HepG2 (cell line): ENCODE data around the gene NUCB1. TPM values are rescaled to one million over a fixed set of nuclear protein-coding genes. Genes with fewer than 3 reads are reported as not detected.

Experiments used
- CBFB ChIP-seq: sonication (generic); formaldehyde crosslinking; IDR thresholded peaks from 2 replicates; pipeline ENCODE4 v1.4.0; 2020; ENCODE audit warnings: missing genetic modification reagents
- FOXM1 ChIP-seq: sonication (generic); formaldehyde crosslinking; IDR thresholded peaks from 2 replicates; pipeline ENCODE4 v1.5.0; 2020; ENCODE audit warnings: missing genetic modification reagents
- GLI4 ChIP-seq: sonication (generic); formaldehyde crosslinking; IDR thresholded peaks from 2 replicates; pipeline ENCODE4 v1.5.1; 2020; ENCODE audit warnings: missing genetic modification reagents, mild to moderate bottlenecking, moderate library complexity, borderline replicate concordance
- ISL2 ChIP-seq: sonication (generic); formaldehyde crosslinking; IDR thresholded peaks from 2 replicates; pipeline ENCODE4 v1.5.0; 2020; ENCODE audit warnings: missing genetic modification reagents
- KLF11 ChIP-seq: IDR thresholded peaks from 2 replicates; pipeline ENCODE4 v1.6.1; 2016; ENCODE audit warnings: missing compliant biosample characterization
- MLLT10 ChIP-seq: sonication (generic); formaldehyde crosslinking; IDR thresholded peaks from 2 replicates; pipeline ENCODE4 v1.4.0; 2020; ENCODE audit warnings: missing genetic modification reagents
- PCBP1 ChIP-seq: fragments of 200-400 bp; formaldehyde crosslinking; IDR thresholded peaks from 2 replicates; pipeline ENCODE4 v1.6.1; 2017; ENCODE audit warnings: mild to moderate bottlenecking, low read depth, low read length, borderline replicate concordance
- POGZ ChIP-seq: sonication (generic); formaldehyde crosslinking; IDR thresholded peaks from 2 replicates; pipeline ENCODE4 v1.4.0; 2020; ENCODE audit warnings: mild to moderate bottlenecking, missing genetic modification reagents
- SMARCC2 ChIP-seq: fragments of 450-650 bp; IDR thresholded peaks from 2 replicates; pipeline ENCODE4 v1.6.1; 2017; ENCODE audit warnings: antibody characterized with exemption, mild to moderate bottlenecking
- SMARCE1 ChIP-seq: fragments of 450-650 bp; IDR thresholded peaks from 2 replicates; pipeline ENCODE4 v1.6.1; 2017; ENCODE audit warnings: borderline replicate concordance
- SMC3 ChIP-seq: IDR thresholded peaks from 2 replicates; pipeline ENCODE4 v1.6.1; 2011; ENCODE audit warnings: low read length, improper control_type of control experiment
- SP5 ChIP-seq: IDR thresholded peaks from 2 replicates; pipeline ENCODE4 v1.6.1; 2016; ENCODE audit warnings: low read depth, borderline replicate concordance
- TP53 ChIP-seq: sonication (generic); formaldehyde crosslinking; conservative IDR thresholded peaks from 2 replicates; pipeline ENCODE4 v1.4.0; 2020; ENCODE audit warnings: missing genetic modification reagents
- ZFP82 ChIP-seq: sonication (generic); formaldehyde crosslinking; IDR thresholded peaks from 2 replicates; pipeline ENCODE4 v1.5.1; 2020; ENCODE audit warnings: mild to moderate bottlenecking, missing genetic modification reagents, borderline replicate concordance
- ZZZ3 ChIP-seq: sonication (generic); formaldehyde crosslinking; IDR thresholded peaks from 2 replicates; pipeline ENCODE4 v1.4.0; 2020; ENCODE audit warnings: missing genetic modification reagents, mild to moderate bottlenecking, borderline replicate concordance
- polyA plus RNA-seq, 8 experiments: library from polyadenylated mRNA; depleted of rRNA in 3 of 8; stranded (reverse) in 7 of 8; unstranded in 1 of 8; fragments of >200 nt; fragmentation: Illumina TruSeq in 4 of 8; extraction: Trizol in 4 of 8; gene quantifications; 2 replicates each; pipeline versions ENCODE4 v1.2.1 to v1.2.3, GENCODE V29; 2011 to 2016; ENCODE audit warnings: low read depth in 4 of 8, missing spikeins in 1 of 8, mixed read lengths in 1 of 8; ENCODE audit not compliant: insufficient read depth in 1 of 8
- total RNA-seq, 5 experiments: library from RNA; depleted of rRNA; stranded (reverse); fragments of >200 nt; fragmentation: Illumina TruSeq; extraction: Trizol; gene quantifications; 2 replicates each; pipeline ENCODE4 v1.2.3, GENCODE V29; 2016; ENCODE audit warnings: low read depth in 1 of 5
- TF ChIP-seq, protein P1 (sequence below): sonication (generic); formaldehyde crosslinking; IDR thresholded peaks from 2 replicates; pipeline ENCODE4 v1.4.0; 2020; ENCODE audit warnings: missing genetic modification reagents
- TF ChIP-seq, protein P2 (sequence below): sonication (generic); formaldehyde crosslinking; IDR thresholded peaks from 2 replicates; pipeline ENCODE4 v1.5.0; 2020; ENCODE audit warnings: mild to moderate bottlenecking, missing genetic modification reagents, borderline replicate concordance
- TF ChIP-seq, protein P3 (sequence below): sonication (generic); formaldehyde crosslinking; IDR thresholded peaks from 2 replicates; pipeline ENCODE4 v1.4.0; 2020; ENCODE audit warnings: missing genetic modification reagents
- TF ChIP-seq, protein P4 (sequence below): IDR thresholded peaks from 2 replicates; pipeline ENCODE4 v1.6.1; 2016
- TF ChIP-seq, protein P5 (sequence below): sonication (generic); formaldehyde crosslinking; IDR thresholded peaks from 2 replicates; pipeline ENCODE4 v1.4.0; 2020; ENCODE audit warnings: missing genetic modification reagents

The NUCB1 gene
- total and polyA plus RNA-seq, 2 of the 13 experiments (the other 11 are each of a cell fraction or from before 2014, with no cell fraction given): 82.3 to 106 TPM

DNA sequence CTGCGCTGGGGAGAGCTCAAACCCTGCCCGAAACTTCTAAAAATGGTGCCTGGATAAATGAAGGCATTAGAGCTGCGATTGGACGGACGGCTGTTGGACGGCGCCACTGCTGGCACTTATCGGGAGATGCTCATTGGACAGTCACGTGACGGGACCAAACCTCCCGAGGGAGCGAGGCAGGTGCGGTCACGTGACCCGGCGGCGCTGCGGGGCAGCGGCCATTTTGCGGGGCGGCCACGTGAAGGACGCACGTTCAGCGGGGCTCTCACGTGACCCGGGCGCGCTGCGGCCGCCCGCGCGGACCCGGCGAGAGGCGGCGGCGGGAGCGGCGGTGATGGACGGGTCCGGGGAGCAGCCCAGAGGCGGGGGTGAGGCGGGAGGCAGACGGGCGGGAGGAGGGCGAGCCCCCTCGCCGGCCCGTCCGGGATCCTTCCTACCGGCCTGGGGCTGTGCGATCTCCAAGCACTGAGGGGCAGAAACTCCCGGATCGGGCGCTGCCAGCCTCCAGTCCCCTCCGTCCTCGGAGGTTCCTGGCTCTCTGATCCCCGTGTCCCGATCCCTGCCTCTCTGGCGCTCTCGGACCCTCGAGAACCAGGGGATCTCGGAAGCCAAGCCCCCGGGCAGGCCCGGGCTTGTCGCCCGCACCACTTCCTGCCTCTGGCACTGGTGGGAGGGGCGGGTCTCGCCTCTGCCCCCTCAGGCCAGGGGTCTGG is 54.6 kb downstream of the NUCB1 start, which contains the start of gene BAX (continued):
- TF ChIP-seq, protein P1, sequence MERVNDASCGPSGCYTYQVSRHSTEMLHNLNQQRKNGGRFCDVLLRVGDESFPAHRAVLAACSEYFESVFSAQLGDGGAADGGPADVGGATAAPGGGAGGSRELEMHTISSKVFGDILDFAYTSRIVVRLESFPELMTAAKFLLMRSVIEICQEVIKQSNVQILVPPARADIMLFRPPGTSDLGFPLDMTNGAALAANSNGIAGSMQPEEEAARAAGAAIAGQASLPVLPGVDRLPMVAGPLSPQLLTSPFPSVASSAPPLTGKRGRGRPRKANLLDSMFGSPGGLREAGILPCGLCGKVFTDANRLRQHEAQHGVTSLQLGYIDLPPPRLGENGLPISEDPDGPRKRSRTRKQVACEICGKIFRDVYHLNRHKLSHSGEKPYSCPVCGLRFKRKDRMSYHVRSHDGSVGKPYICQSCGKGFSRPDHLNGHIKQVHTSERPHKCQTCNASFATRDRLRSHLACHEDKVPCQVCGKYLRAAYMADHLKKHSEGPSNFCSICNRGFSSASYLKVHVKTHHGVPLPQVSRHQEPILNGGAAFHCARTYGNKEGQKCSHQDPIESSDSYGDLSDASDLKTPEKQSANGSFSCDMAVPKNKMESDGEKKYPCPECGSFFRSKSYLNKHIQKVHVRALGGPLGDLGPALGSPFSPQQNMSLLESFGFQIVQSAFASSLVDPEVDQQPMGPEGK (CRISPR knock-in tag): peak; percentile 85
- TF ChIP-seq SMARCC2 (no peak), ISL2 (peak; percentile 28), SMARCE1 (no peak), CBFB (CRISPR knock-in tag) (peak; percentile 63; the same call in 1 of the 2 replicates), SP5 (CRISPR knock-in tag) (no peak), PCBP1 (0 out of 2 replicates have a peak, but pooled peaks have one; percentile 44), POGZ (CRISPR knock-in tag) (peak; percentile 71), FOXM1 (CRISPR knock-in tag) (no peak), MLLT10 (CRISPR knock-in tag) (no peak), TP53 (CRISPR knock-in tag) (peak; percentile 99), ZZZ3 (CRISPR knock-in tag) (no peak), ZFP82 (CRISPR knock-in tag) (no peak), SMC3 (no peak), KLF11 (CRISPR knock-in tag) (no peak), GLI4 (CRISPR knock-in tag) (no peak)
- TF ChIP-seq, protein P2, sequence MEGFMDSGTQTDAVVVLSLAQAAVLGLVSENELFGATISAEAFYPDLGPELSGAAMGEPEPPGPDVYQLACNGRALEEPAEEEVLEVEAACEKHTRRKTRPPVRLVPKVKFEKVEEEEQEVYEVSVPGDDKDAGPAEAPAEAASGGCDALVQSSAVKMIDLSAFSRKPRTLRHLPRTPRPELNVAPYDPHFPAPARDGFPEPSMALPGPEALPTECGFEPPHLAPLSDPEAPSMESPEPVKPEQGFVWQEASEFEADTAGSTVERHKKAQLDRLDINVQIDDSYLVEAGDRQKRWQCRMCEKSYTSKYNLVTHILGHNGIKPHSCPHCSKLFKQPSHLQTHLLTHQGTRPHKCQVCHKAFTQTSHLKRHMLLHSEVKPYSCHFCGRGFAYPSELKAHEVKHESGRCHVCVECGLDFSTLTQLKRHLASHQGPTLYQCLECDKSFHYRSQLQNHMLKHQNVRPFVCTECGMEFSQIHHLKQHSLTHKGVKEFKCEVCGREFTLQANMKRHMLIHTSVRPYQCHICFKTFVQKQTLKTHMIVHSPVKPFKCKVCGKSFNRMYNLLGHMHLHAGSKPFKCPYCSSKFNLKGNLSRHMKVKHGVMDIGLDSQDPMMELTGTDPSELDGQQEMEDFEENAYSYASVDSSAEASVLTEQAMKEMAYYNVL (CRISPR knock-in tag): peak; percentile 21; the same call in 1 of the 2 replicates
- TF ChIP-seq, protein P3, sequence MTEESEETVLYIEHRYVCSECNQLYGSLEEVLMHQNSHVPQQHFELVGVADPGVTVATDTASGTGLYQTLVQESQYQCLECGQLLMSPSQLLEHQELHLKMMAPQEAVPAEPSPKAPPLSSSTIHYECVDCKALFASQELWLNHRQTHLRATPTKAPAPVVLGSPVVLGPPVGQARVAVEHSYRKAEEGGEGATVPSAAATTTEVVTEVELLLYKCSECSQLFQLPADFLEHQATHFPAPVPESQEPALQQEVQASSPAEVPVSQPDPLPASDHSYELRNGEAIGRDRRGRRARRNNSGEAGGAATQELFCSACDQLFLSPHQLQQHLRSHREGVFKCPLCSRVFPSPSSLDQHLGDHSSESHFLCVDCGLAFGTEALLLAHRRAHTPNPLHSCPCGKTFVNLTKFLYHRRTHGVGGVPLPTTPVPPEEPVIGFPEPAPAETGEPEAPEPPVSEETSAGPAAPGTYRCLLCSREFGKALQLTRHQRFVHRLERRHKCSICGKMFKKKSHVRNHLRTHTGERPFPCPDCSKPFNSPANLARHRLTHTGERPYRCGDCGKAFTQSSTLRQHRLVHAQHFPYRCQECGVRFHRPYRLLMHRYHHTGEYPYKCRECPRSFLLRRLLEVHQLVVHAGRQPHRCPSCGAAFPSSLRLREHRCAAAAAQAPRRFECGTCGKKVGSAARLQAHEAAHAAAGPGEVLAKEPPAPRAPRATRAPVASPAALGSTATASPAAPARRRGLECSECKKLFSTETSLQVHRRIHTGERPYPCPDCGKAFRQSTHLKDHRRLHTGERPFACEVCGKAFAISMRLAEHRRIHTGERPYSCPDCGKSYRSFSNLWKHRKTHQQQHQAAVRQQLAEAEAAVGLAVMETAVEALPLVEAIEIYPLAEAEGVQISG: peak; percentile 87
- TF ChIP-seq, protein P4, sequence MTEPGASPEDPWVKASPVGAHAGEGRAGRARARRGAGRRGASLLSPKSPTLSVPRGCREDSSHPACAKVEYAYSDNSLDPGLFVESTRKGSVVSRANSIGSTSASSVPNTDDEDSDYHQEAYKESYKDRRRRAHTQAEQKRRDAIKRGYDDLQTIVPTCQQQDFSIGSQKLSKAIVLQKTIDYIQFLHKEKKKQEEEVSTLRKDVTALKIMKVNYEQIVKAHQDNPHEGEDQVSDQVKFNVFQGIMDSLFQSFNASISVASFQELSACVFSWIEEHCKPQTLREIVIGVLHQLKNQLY: peak; percentile 94
- TF ChIP-seq, protein P5, sequence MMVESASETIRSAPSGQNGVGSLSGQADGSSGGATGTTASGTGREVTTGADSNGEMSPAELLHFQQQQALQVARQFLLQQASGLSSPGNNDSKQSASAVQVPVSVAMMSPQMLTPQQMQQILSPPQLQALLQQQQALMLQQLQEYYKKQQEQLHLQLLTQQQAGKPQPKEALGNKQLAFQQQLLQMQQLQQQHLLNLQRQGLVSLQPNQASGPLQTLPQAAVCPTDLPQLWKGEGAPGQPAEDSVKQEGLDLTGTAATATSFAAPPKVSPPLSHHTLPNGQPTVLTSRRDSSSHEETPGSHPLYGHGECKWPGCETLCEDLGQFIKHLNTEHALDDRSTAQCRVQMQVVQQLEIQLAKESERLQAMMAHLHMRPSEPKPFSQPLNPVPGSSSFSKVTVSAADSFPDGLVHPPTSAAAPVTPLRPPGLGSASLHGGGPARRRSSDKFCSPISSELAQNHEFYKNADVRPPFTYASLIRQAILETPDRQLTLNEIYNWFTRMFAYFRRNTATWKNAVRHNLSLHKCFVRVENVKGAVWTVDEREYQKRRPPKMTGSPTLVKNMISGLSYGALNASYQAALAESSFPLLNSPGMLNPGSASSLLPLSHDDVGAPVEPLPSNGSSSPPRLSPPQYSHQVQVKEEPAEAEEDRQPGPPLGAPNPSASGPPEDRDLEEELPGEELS (CRISPR knock-in tag): 0 out of 2 replicates have a peak, but pooled peaks have one; percentile 14
